NCI-H1105 treated with DMSO at 0.1 percent for 48 hours (cell line): ENCODE measurements around the gene TGM1.
"Not testable (repeated sequence)": the region's sequence is repeated elsewhere in the genome, so short reads cannot be mapped to it uniquely, and the experiment has no call there.

Source experiments
- DNase-seq: peaks from one replicate; lab custom pipeline; 2025; lab: John Stamatoyannopoulos, UW

The TGM1 gene

GRCh38 chr14:24254630-24255392 is 8.2 kb downstream of the TGM1 start:
- DNase-seq, result no peak

GRCh38 chr14:24253936-24254335 is 9.0 kb downstream of the TGM1 start:
- DNase-seq, result no peak

GRCh38 chr14:24252289-24253124 is 10.5 kb downstream of the TGM1 start:
- no peak for DNase-seq

- DNase-seq, result no peak
Measured at GRCh38 chr14:24251880-24252288, 11.1 kb downstream of the TGM1 start.

- DNase-seq, result no peak
Measured at GRCh38 chr14:24250354-24250753, 12.6 kb downstream of the TGM1 start.

GRCh38 chr14:24249230-24250021 is 13.6 kb downstream of the TGM1 start:
- DNase-seq, result no peak

- DNase-seq, result no peak
Measured at GRCh38 chr14:24247422-24247821, 15.6 kb downstream of the TGM1 start.

- no peak for DNase-seq
Measured at GRCh38 chr14:24246765-24247212, 16.2 kb downstream of the TGM1 start.

- DNase-seq, result not testable (repeated sequence)
Measured at GRCh38 chr14:24245350-24245749, 17.6 kb downstream of the TGM1 start.

GRCh38 chr14:24243336-24243836 is 19.6 kb downstream of the TGM1 start:
- no peak for DNase-seq

- peak; percentile 97 for DNase-seq
Measured at GRCh38 chr14:24241829-24242443, 21.0 kb downstream of the TGM1 start.

- DNase-seq, result no peak
Measured at GRCh38 chr14:24240110-24240918, 22.7 kb downstream of the TGM1 start.

- no peak for DNase-seq
Measured at GRCh38 chr14:24238527-24239037, 24.4 kb downstream of the TGM1 start.

GRCh38 chr14:24238123-24238522 is 24.9 kb downstream of the TGM1 start:
- DNase-seq, result no peak

- no peak for DNase-seq
Measured at GRCh38 chr14:24237463-24237955, 25.5 kb downstream of the TGM1 start.

- no peak for DNase-seq
Measured at GRCh38 chr14:24236689-24237462, 26.1 kb downstream of the TGM1 start.

GRCh38 chr14:24235804-24236688 is 26.9 kb downstream of the TGM1 start:
- no peak for DNase-seq
